GM12878 (cell line): ENCODE data around the gene OOEP. TPM values are rescaled to one million over a fixed set of nuclear protein-coding genes. Genes with fewer than 3 reads are reported as not detected.

Experiments
- ATAC-seq: fragments of 200-7000 bp; cut with Tn5 transposase; 3 replicates; pipeline ENCODE4 v1.9.1; 2020; ENCODE audit warnings: mild to moderate bottlenecking, moderate library complexity
- BruUV-seq: library from RNA; stranded (reverse); fragments of 400-500 nt; replicated peaks from 2 replicates; lab custom pipeline; 2021; lab: Mats Ljungman, UMichigan
- CTCF ChIA-PET: fragments of 300-600 bp; sonication (Branson Sonifier 250); formaldehyde crosslinking; extraction: SDS; loops from one replicate; lab custom pipeline; 2021; ENCODE audit warnings: inconsistent platforms; lab: Yijun Ruan, JAX
- POLR2A ChIA-PET: fragments of 350-600 bp; formaldehyde crosslinking; extraction: SDS; loops from one replicate; lab custom pipeline; 2021; ENCODE audit warnings: inconsistent platforms; lab: Charles Lee
- RAD21 ChIA-PET: fragments of 300-600 bp; sonication (Branson Sonifier 250); formaldehyde crosslinking; loops from one replicate; lab custom pipeline; 2023; ENCODE audit warnings: antibody characterized with exemption; ENCODE audit not compliant: unreplicated experiment; lab: Charles Lee
- SMC1A ChIA-PET: fragments of 300-600 bp; sonication (Branson Sonifier 250); formaldehyde crosslinking; loops from one replicate; lab custom pipeline; 2023; ENCODE audit not compliant: unreplicated experiment, uncharacterized antibody; lab: Charles Lee
- DNase-seq: peaks from one replicate; pipeline ENCODE4 v3.0.0-alpha.2; 2011; ENCODE audit warnings: low read depth, low spot score
- FAIRE-seq: peaks from 3 replicates; lab custom pipeline; 2011; peaks lifted over from hg19 to GRCh38; lab: Jason Lieb, UNC
- H2AFZ ChIP-seq: 2 replicates; pipeline ENCODE4 v1.6.0; 2011; ENCODE audit warnings: low read depth, low read length, control low read depth; ENCODE audit not compliant: control insufficient read depth
- H3K27ac ChIP-seq: 2 replicates; pipeline ENCODE4 v1.5.1; 2011; ENCODE audit warnings: control low read depth; ENCODE audit not compliant: control insufficient read depth, insufficient read depth
- H3K27me3 ChIP-seq, 2 experiments: replicated peaks in 1 of 2; 2 replicates each; pipeline versions ENCODE4 v1.6.0 to v1.6.1; 2011; ENCODE audit warnings: low read length in 1 of 2; ENCODE audit not compliant: control insufficient read depth in 2 of 2, insufficient read depth in 2 of 2
- H3K36me3 ChIP-seq, 2 experiments: 2 replicates each; pipeline ENCODE4 v1.5.1; 2011; ENCODE audit warnings: low read length in 1 of 2; ENCODE audit not compliant: control insufficient read depth in 2 of 2, insufficient read depth in 2 of 2
- H3K4me1 ChIP-seq: 2 replicates; pipeline ENCODE4 v1.6.1; 2011; ENCODE audit warnings: mild to moderate bottlenecking, low read length, moderate library complexity, mixed read lengths; ENCODE audit not compliant: control insufficient read depth, insufficient read depth
- H3K4me2 ChIP-seq: 2 replicates; pipeline ENCODE4 v1.6.0; 2011; ENCODE audit warnings: control low read depth; ENCODE audit not compliant: control insufficient read depth, insufficient read depth
- H3K4me3 ChIP-seq: fragments of 200-600 bp; sonication (generic); 2 replicates; pipeline ENCODE4 v1.5.1; 2016
- H3K79me2 ChIP-seq: 2 replicates; pipeline ENCODE4 v1.6.0; 2011; ENCODE audit warnings: low read length; ENCODE audit not compliant: control insufficient read depth, insufficient read depth
- H3K9ac ChIP-seq: 2 replicates; pipeline ENCODE4 v1.8.0; 2011; ENCODE audit warnings: low read length, control low read depth, mixed read lengths; ENCODE audit not compliant: control insufficient read depth, insufficient read depth
- H3K9me3 ChIP-seq: replicated peaks from 3 replicates; pipeline ENCODE4 v1.5.1; 2011; ENCODE audit warnings: mild to moderate bottlenecking, low read length; ENCODE audit not compliant: control insufficient read depth, insufficient read depth
- H4K20me1 ChIP-seq: 2 replicates; pipeline ENCODE4 v1.6.0; 2011; ENCODE audit not compliant: control insufficient read depth, insufficient read depth
- BCL11A ChIP-seq: IDR thresholded peaks from 2 replicates; pipeline ENCODE4 v1.6.1; 2011; ENCODE audit warnings: low read depth, low read length
- BCL3 ChIP-seq: IDR thresholded peaks from 2 replicates; pipeline ENCODE4 v1.6.1; 2011; ENCODE audit warnings: borderline replicate concordance, low read depth, mild to moderate bottlenecking, moderate library complexity, low read length; ENCODE audit not compliant: insufficient read depth, poor library complexity, severe bottlenecking
- CUX1 ChIP-seq: IDR thresholded peaks from 2 replicates; pipeline ENCODE4 v1.6.1; 2012; ENCODE audit warnings: improper control_type of control experiment, low read depth, low read length; ENCODE audit not compliant: insufficient replicate concordance
- IKZF1 ChIP-seq: fragments of 450-650 bp; conservative IDR thresholded peaks from 2 replicates; pipeline ENCODE4 v1.6.1; 2017; ENCODE audit warnings: antibody characterized with exemption, mild to moderate bottlenecking
- RBBP5 ChIP-seq: fragments of 200-600 bp; sonication (generic); conservative IDR thresholded peaks from 2 replicates; pipeline ENCODE4 v1.6.1; 2016
- SMAD1 ChIP-seq: fragments of 450-650 bp; IDR thresholded peaks from 2 replicates; pipeline ENCODE4 v1.6.1; 2018; ENCODE audit warnings: mild to moderate bottlenecking, low read depth; ENCODE audit not compliant: partially characterized antibody
- SMARCA5 ChIP-seq: fragments of 450-650 bp; IDR thresholded peaks from 2 replicates; pipeline ENCODE4 v1.6.1; 2017; ENCODE audit warnings: mild to moderate bottlenecking
- TARDBP ChIP-seq: IDR thresholded peaks from 2 replicates; pipeline ENCODE4 v1.6.1; 2016; ENCODE audit warnings: borderline replicate concordance
- ZNF384 ChIP-seq: IDR thresholded peaks from 2 replicates; pipeline ENCODE4 v1.6.1; 2012; ENCODE audit warnings: low read depth, mild to moderate bottlenecking, low read length, improper control_type of control experiment, borderline replicate concordance
- ZNF622 ChIP-seq: fragments of 450-650 bp; IDR thresholded peaks from 2 replicates; pipeline ENCODE4 v1.6.1; 2017; ENCODE audit warnings: mild to moderate bottlenecking, inconsistent platforms
- WGBS: methylation state at CpG from one replicate; pipeline ENCODE4 v1.1.6; 2016; ENCODE audit warnings: low lambda C conversion rate; ENCODE audit not compliant: insufficient replicate concordance, insufficient coverage; ENCODE audit errors: missing lambda C conversion rate; 5-methylcytosine and 5-hydroxymethylcytosine counted together
- in situ Hi-C: fragments of 300-500 bp; cut with MboI; formaldehyde crosslinking; loops from 9 replicates; pipeline ENCODE4 v1.14.3; 2018; ENCODE audit warnings: mixed read lengths
- intact Hi-C: fragments of 100-400 bp; cut with micrococcal nuclease; formaldehyde crosslinking; loops from one replicate; pipeline ENCODE4 v1.14.2; 2022; ENCODE audit not compliant: unreplicated experiment
- polyA plus RNA-seq, 11 experiments: library from polyadenylated mRNA; depleted of rRNA in 4 of 11; unstranded in 6 of 11; stranded (reverse) in 5 of 11; fragments of >200 nt; fragmentation: Nextera tagmentation in 4 of 11; fragmentation: Illumina TruSeq in 1 of 11; extraction: Ambion mirVana in 4 of 11; extraction: Trizol in 1 of 11; gene quantifications; 1 replicate in 1 of 11; 2 replicates in 10 of 11; pipeline versions ENCODE4 v1.2.1 to v1.2.3, GENCODE V29; 2011 to 2016; ENCODE audit warnings: inconsistent platforms in 2 of 11, missing spikeins in 2 of 11, low read depth in 1 of 11
- total RNA-seq, 4 experiments: library from RNA; depleted of rRNA in 3 of 4; stranded (reverse); fragments of >200 nt in 3 of 4; fragmentation: Illumina TruSeq in 1 of 4; extraction: Trizol in 1 of 4; gene quantifications; 2 replicates each; pipeline versions ENCODE4 v1.2.1 to v1.2.3, GENCODE V29; 2013 to 2021
- TF ChIP-seq, protein P1 (sequence below): IDR thresholded peaks from 2 replicates; pipeline ENCODE4 v1.6.1; 2012; ENCODE audit warnings: low read depth, low read length, improper control_type of control experiment
- TF ChIP-seq, protein P2 (sequence below): IDR thresholded peaks from 2 replicates; pipeline ENCODE4 v1.6.1; 2012; ENCODE audit warnings: low read depth, low read length, improper control_type of control experiment
- TF ChIP-seq, protein P3 (sequence below), 3 experiments: IDR thresholded peaks in 2 of 3; conservative IDR thresholded peaks in 1 of 3; 2 replicates each; pipeline ENCODE4 v1.5.1; 2011; ENCODE audit warnings: low read depth in 3 of 3, low read length in 3 of 3, mild to moderate bottlenecking in 3 of 3, control low read depth in 2 of 3, moderate library complexity in 2 of 3, inconsistent platforms in 1 of 3, mixed read lengths in 1 of 3; ENCODE audit not compliant: control insufficient read depth in 2 of 3, insufficient read depth in 1 of 3; ENCODE audit errors: extremely low read depth in 1 of 3

The OOEP gene
- total and polyA plus RNA-seq, 10 of the 15 experiments (the other 5 are each of a cell fraction or from before 2014, with no cell fraction given), result 0.08 TPM; not detected in 9

DNA sequence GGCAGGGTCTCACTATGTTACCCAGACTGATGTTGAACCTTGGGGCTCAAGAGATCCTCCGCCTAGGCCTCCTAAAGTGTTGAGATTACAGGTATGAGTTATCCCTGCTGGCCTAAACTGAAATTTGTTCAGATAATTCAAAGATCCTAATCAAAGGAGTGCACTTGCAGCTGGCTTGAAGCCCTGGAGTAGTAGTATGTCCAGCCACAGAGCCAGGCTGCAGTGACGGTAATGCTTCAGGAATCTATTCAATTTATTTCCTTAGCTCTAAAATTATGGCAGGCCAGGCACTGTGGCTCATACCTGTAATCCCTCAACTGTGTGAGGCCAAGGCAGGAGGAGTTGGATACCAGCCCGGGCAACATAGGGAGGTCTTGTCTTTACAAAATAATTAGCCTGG, 23.6 kb upstream of the OOEP start:
- SMC1A ChIA-PET, result no interaction called here
- CTCF ChIA-PET, result no interaction called here
- Histone ChIP-seq H3K9ac (no peak overlapping the region), H3K4me3 (no peak overlapping the region), H3K36me3 (no peaks in the 10 kb centered on the region), H3K4me1 (no peaks in the 10 kb centered on the region), H4K20me1 (no peaks in the 10 kb centered on the region)
- ATAC-seq, result no peak
- intact Hi-C loops, result no loop called here
- FAIRE-seq, result no peak
- TF ChIP-seq BCL3 (no peak), CUX1 (no peak), ZNF622 (no peak), IKZF1 (no peak), SMAD1 (no peak), ZNF384 (no peak), TARDBP (no peak), BCL11A (no peak), RBBP5 (no peak), SMARCA5 (no peak)
- TF ChIP-seq, protein P1, sequence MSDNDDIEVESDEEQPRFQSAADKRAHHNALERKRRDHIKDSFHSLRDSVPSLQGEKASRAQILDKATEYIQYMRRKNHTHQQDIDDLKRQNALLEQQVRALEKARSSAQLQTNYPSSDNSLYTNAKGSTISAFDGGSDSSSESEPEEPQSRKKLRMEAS, result no peak
- TF ChIP-seq, protein P2, sequence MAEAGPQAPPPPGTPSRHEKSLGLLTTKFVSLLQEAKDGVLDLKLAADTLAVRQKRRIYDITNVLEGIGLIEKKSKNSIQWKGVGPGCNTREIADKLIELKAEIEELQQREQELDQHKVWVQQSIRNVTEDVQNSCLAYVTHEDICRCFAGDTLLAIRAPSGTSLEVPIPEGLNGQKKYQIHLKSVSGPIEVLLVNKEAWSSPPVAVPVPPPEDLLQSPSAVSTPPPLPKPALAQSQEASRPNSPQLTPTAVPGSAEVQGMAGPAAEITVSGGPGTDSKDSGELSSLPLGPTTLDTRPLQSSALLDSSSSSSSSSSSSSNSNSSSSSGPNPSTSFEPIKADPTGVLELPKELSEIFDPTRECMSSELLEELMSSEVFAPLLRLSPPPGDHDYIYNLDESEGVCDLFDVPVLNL, result no peak
- TF ChIP-seq, protein P3, sequence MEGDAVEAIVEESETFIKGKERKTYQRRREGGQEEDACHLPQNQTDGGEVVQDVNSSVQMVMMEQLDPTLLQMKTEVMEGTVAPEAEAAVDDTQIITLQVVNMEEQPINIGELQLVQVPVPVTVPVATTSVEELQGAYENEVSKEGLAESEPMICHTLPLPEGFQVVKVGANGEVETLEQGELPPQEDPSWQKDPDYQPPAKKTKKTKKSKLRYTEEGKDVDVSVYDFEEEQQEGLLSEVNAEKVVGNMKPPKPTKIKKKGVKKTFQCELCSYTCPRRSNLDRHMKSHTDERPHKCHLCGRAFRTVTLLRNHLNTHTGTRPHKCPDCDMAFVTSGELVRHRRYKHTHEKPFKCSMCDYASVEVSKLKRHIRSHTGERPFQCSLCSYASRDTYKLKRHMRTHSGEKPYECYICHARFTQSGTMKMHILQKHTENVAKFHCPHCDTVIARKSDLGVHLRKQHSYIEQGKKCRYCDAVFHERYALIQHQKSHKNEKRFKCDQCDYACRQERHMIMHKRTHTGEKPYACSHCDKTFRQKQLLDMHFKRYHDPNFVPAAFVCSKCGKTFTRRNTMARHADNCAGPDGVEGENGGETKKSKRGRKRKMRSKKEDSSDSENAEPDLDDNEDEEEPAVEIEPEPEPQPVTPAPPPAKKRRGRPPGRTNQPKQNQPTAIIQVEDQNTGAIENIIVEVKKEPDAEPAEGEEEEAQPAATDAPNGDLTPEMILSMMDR (IDR thresholded peaks at IDR 0.05 in 2 of 3, conservative IDR thresholded peaks at IDR 0.05 in 1 of 3; ENCODE audit: control insufficient read depth in 2 of 3, extremely low read depth in 1 of 3, insufficient read depth in 1 of 3, low read depth in 3 of 3, low read length in 3 of 3), result no peak
- TF ChIP-seq, all 136 proteins: peak for 0
- no peak overlapping the region for H2AFZ ChIP-seq
- DNase-seq, result no peak
- H3K27ac ChIP-seq, result no peak overlapping the region
- 82% methylated on average over 3 of the region's 3 CpGs for WGBS
- POLR2A ChIA-PET, result no interaction called here
- H3K4me2 ChIP-seq, result no peak overlapping the region
- H3K9me3 ChIP-seq, result no peaks in the 10 kb centered on the region
- no TSS peak for BruUV-seq
- no peaks in the 10 kb centered on the region for H3K79me2 ChIP-seq
- RAD21 ChIA-PET, result no interaction called here
- in situ Hi-C loops, result no loop called here
- H3K27me3 ChIP-seq, result no peaks in the 10 kb centered on the region
